ENCODE measurements around the gene MICB. TPM values are rescaled to one million over a fixed set of nuclear protein-coding genes. Genes with fewer than 3 reads are reported as not detected.

MICB gene
- total and polyA plus RNA-seq, 9 of the 15 experiments (the other 6 are each of a cell fraction or from before 2014, with no cell fraction given), result 13.3 to 34.5 (median 19.8) TPM

DNA sequence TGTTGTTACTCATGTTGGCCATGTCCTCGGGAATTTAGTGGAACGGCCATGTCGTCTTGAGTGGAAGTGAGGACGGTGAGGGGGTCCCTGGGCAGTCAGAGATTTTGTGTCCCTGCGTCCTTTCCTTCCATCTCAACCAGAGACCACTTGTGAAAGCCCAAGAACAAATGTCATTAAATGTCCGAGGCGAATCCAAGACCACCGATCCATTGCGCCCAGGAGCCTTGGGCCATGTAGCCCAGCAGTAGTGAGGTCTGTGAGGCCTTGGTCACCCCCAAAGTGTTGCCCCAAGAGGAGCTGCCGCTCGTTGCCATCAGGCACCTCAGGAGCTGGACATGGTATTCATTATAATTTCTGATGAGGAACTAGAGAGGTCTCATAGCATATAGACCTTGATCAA lies 17.4 kb upstream of the MICB start:
- POLR2A ChIA-PET, result interaction anchor here (0.6 to 1.6 kb wide), 4 partner anchors 8 to 180 kb away, joined by 3 to 4 read pairs (median 3); partner anchors contain the start of genes C6orf47 and DDX39B
- H3K36me3 ChIP-seq (ENCODE audit: control insufficient read depth, insufficient read depth, low read length), result no peaks in the 10 kb centered on the region
- 0 out of 2 replicates have a peak, but pooled peaks cover 4% of the 10 kb centered on the region for H4K20me1 ChIP-seq (replicated peaks; ENCODE audit: control insufficient read depth, insufficient read depth, low read length)
- H3K9me1 ChIP-seq (ENCODE audit: control insufficient read depth, insufficient read depth, low read length), result no peaks in the 10 kb centered on the region
- H3K9ac ChIP-seq (ENCODE audit: insufficient read depth in 1 of 2, low read depth in 2 of 2, low read length in 2 of 2), result no peak overlapping the region
- WGBS (ENCODE audit: insufficient coverage, low coverage, missing lambda C conversion rate), result 8% methylated on average over 11 of the region's 11 CpGs
- in situ Hi-C loops (cut with MboI), result no loop called here
- H3K9me3 ChIP-seq (replicated peaks; ENCODE audit: control insufficient read depth, insufficient read depth, low read depth, low read length), result no peaks in the 10 kb centered on the region
- H3K4me3 ChIP-seq, result no peak overlapping the region
- H3K79me2 ChIP-seq (ENCODE audit: control insufficient read depth, insufficient read depth, low read length), result no peaks in the 10 kb centered on the region
- no peak overlapping the region for H2AFZ ChIP-seq (ENCODE audit: low read depth, low read length)
- TF ChIP-seq OTX1 (CRISPR knock-in tag; IDR thresholded peaks at IDR 0.05), result no peak
- TF ChIP-seq MEF2D (tag; conservative IDR thresholded peaks at IDR 0.05; ENCODE audit: low read depth), result no peak
- no peak for TF ChIP-seq SETDB1 (IDR thresholded peaks at IDR 0.05; ENCODE audit: low read length)
- no peak for TF ChIP-seq ZNF232 (CRISPR knock-in tag; IDR thresholded peaks at IDR 0.05)
- TF ChIP-seq DPF2 (IDR thresholded peaks at IDR 0.05), result no peak
- TF ChIP-seq C11orf30 (IDR thresholded peaks at IDR 0.05; ENCODE audit: low read depth), result no peak
- TF ChIP-seq, protein P1, sequence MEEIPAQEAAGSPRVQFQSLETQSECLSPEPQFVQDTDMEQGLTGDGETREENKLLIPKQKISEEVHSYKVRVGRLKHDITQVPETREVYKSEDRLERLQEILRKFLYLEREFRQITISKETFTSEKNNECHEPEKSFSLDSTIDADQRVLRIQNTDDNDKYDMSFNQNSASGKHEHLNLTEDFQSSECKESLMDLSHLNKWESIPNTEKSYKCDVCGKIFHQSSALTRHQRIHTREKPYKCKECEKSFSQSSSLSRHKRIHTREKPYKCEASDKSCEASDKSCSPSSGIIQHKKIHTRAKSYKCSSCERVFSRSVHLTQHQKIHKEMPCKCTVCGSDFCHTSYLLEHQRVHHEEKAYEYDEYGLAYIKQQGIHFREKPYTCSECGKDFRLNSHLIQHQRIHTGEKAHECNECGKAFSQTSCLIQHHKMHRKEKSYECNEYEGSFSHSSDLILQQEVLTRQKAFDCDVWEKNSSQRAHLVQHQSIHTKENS (CRISPR knock-in tag; IDR thresholded peaks at IDR 0.05), result no peak
- TF ChIP-seq, protein P2, sequence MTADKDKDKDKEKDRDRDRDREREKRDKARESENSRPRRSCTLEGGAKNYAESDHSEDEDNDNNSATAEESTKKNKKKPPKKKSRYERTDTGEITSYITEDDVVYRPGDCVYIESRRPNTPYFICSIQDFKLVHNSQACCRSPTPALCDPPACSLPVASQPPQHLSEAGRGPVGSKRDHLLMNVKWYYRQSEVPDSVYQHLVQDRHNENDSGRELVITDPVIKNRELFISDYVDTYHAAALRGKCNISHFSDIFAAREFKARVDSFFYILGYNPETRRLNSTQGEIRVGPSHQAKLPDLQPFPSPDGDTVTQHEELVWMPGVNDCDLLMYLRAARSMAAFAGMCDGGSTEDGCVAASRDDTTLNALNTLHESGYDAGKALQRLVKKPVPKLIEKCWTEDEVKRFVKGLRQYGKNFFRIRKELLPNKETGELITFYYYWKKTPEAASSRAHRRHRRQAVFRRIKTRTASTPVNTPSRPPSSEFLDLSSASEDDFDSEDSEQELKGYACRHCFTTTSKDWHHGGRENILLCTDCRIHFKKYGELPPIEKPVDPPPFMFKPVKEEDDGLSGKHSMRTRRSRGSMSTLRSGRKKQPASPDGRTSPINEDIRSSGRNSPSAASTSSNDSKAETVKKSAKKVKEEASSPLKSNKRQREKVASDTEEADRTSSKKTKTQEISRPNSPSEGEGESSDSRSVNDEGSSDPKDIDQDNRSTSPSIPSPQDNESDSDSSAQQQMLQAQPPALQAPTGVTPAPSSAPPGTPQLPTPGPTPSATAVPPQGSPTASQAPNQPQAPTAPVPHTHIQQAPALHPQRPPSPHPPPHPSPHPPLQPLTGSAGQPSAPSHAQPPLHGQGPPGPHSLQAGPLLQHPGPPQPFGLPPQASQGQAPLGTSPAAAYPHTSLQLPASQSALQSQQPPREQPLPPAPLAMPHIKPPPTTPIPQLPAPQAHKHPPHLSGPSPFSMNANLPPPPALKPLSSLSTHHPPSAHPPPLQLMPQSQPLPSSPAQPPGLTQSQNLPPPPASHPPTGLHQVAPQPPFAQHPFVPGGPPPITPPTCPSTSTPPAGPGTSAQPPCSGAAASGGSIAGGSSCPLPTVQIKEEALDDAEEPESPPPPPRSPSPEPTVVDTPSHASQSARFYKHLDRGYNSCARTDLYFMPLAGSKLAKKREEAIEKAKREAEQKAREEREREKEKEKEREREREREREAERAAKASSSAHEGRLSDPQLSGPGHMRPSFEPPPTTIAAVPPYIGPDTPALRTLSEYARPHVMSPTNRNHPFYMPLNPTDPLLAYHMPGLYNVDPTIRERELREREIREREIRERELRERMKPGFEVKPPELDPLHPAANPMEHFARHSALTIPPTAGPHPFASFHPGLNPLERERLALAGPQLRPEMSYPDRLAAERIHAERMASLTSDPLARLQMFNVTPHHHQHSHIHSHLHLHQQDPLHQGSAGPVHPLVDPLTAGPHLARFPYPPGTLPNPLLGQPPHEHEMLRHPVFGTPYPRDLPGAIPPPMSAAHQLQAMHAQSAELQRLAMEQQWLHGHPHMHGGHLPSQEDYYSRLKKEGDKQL (CRISPR knock-in tag; IDR thresholded peaks at IDR 0.05; ENCODE audit: borderline replicate concordance), result no peak
- TF ChIP-seq ZNF77 (CRISPR knock-in tag; IDR thresholded peaks at IDR 0.05), result no peak
- H3K27ac ChIP-seq (ENCODE audit: extremely low read depth, low read depth, low read length), result no peak overlapping the region
- intact Hi-C loops (cut with micrococcal nuclease), result no loop called here
- H3K27me3 ChIP-seq (ENCODE audit: control insufficient read depth in 2 of 2, insufficient read depth in 2 of 2, low read length in 2 of 2), result peaks cover 30 to 45% of the 10 kb centered on the region in 2 experiments; a peak in 4 of 5 replicates
- CTCF ChIA-PET (ENCODE audit: low intra/inter-chr PET ratio), result no interaction called here
- ATAC-seq (no peak), DNase-seq (ENCODE audit: extremely low read depth in 1 of 4, low spot score in 3 of 4) (no peak), FAIRE-seq (no peak)
- BruUV-seq (replicated peaks), result no TSS peak
- no peaks in the 10 kb centered on the region for H3K4me1 ChIP-seq (replicated peaks in 1 of 2; ENCODE audit: control insufficient read depth in 2 of 2, insufficient read depth in 2 of 2, low read length in 2 of 2)
- no peak overlapping the region for H3K4me2 ChIP-seq (ENCODE audit: insufficient read depth, low read length)

All from K562 (cell line).